Measurements from ENCODE around the gene CLIC5.

Gene CLIC5

DNA sequence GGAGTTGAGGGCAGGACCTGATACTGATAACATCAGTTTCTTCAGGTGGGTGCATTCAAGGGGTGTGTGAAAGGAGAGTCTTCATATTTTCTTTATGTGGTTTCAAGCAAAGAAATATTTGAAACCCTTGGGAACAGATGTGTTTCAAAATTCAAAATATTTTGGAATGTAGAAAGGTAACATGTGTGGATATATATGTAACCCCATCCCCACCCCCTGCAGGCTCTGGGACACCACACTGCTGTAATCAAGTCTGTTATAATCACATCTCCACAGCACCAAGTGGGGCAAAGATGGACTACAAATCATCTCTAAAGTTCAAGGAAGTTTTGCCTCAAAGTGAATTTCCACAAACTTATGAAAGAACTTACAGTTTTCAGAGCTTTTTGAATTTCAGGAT is 41.1 kb downstream of the CLIC5 start:
- H2AFZ ChIP-seq (ENCODE audit: insufficient read depth, low read length, poor library complexity) = no peak overlapping the region

GRCh38 chr6:45972795-45973503 is 42.7 kb downstream of the CLIC5 start:
- no peak overlapping the region for H3K23ac ChIP-seq (ENCODE audit: low read length)
- peaks cover 2% of the 10 kb centered on the region for H3K9me3 ChIP-seq (ENCODE audit: insufficient read depth, low read depth, low read length)
- no peaks in the 10 kb centered on the region for H3K79me2 ChIP-seq (ENCODE audit: control insufficient read depth, insufficient read depth, low read length, poor library complexity)
- H3K4me2 ChIP-seq (ENCODE audit: low read length) = no peak overlapping the region
- H4K91ac ChIP-seq (ENCODE audit: low read depth, low read length) = no peak overlapping the region
- H3K27me3 ChIP-seq (ENCODE audit: insufficient read depth, low read length) = no peaks in the 10 kb centered on the region
- no peak overlapping the region for H3K27ac ChIP-seq (ENCODE audit: low read depth, low read length)
- H2BK5ac ChIP-seq (ENCODE audit: low read depth, low read length, poor library complexity) = no peak overlapping the region
- H4K8ac ChIP-seq (ENCODE audit: low read depth, low read length) = no peak overlapping the region
- H2BK12ac ChIP-seq (ENCODE audit: low read length) = no peak overlapping the region
- no peak overlapping the region for H2BK120ac ChIP-seq (ENCODE audit: insufficient read depth, low read length, poor library complexity)
- WGBS (ENCODE audit: extremely low coverage, insufficient coverage, insufficient read length) = no CpG with 5 or more reads among the region's 4 CpGs
- no peak for DNase-seq
- peaks cover 0 to 3% of the 10 kb centered on the region in 2 experiments for H3K4me1 ChIP-seq (ENCODE audit: control insufficient read depth in 1 of 2, insufficient read depth in 2 of 2, low read length in 2 of 2)
- H3K9ac ChIP-seq (ENCODE audit: low read length) = no peak overlapping the region
- H3K4ac ChIP-seq (ENCODE audit: low read depth, low read length) = no peak overlapping the region
- H3K18ac ChIP-seq (ENCODE audit: low read length) = no peak overlapping the region
- no peak overlapping the region for H3K14ac ChIP-seq (ENCODE audit: low read length)
- H2AFZ ChIP-seq (ENCODE audit: insufficient read depth, low read length, poor library complexity) = no peak overlapping the region
- H3K4me3 ChIP-seq (ENCODE audit: low read depth, low read length) = no peak overlapping the region
- H4K12ac ChIP-seq (ENCODE audit: low read depth, low read length) = no peak overlapping the region
- peaks cover 1% of the 10 kb centered on the region for H3K79me1 ChIP-seq (ENCODE audit: low read length)
- H3K36me3 ChIP-seq (ENCODE audit: control insufficient read depth in 1 of 2, insufficient read depth in 2 of 2, low read length in 2 of 2) = no peaks in the 10 kb centered on the region
- no peak overlapping the region for H2AK5ac ChIP-seq (ENCODE audit: low read length)

More for the DNA sequence above, 41.1 kb downstream of the CLIC5 start:
- H3K4me1 ChIP-seq (ENCODE audit: control insufficient read depth in 1 of 2, insufficient read depth in 2 of 2, low read length in 2 of 2) = peaks cover 0 to 3% of the 10 kb centered on the region in 2 experiments
- no peak overlapping the region for H3K4ac ChIP-seq (ENCODE audit: low read depth, low read length)
- H4K91ac ChIP-seq (ENCODE audit: low read depth, low read length) = no peak overlapping the region
- no peak overlapping the region for H3K27ac ChIP-seq (ENCODE audit: low read depth, low read length)
- no peak overlapping the region for H4K8ac ChIP-seq (ENCODE audit: low read depth, low read length)
- H3K23ac ChIP-seq (ENCODE audit: low read length) = no peak overlapping the region
- no peaks in the 10 kb centered on the region for H3K36me3 ChIP-seq (ENCODE audit: control insufficient read depth in 1 of 2, insufficient read depth in 2 of 2, low read length in 2 of 2)
- no peak overlapping the region for H2AK5ac ChIP-seq (ENCODE audit: low read length)
- H3K9ac ChIP-seq (ENCODE audit: low read length) = no peak overlapping the region
- H2BK5ac ChIP-seq (ENCODE audit: low read depth, low read length, poor library complexity) = no peak overlapping the region
- no peaks in the 10 kb centered on the region for H3K79me2 ChIP-seq (ENCODE audit: control insufficient read depth, insufficient read depth, low read length, poor library complexity)
- H3K4me2 ChIP-seq (ENCODE audit: low read length) = no peak overlapping the region
- no peak overlapping the region for H3K14ac ChIP-seq (ENCODE audit: low read length)
- H2BK120ac ChIP-seq (ENCODE audit: insufficient read depth, low read length, poor library complexity) = no peak overlapping the region
- peak; percentile 59 to 88 for DNase-seq
- no peak overlapping the region for H4K12ac ChIP-seq (ENCODE audit: low read depth, low read length)
- H3K79me1 ChIP-seq (ENCODE audit: low read length) = peaks cover 1% of the 10 kb centered on the region
- peaks cover 2% of the 10 kb centered on the region for H3K9me3 ChIP-seq (ENCODE audit: insufficient read depth, low read depth, low read length)
- no peak overlapping the region for H3K4me3 ChIP-seq (ENCODE audit: low read depth, low read length)
- no peak overlapping the region for H2BK12ac ChIP-seq (ENCODE audit: low read length)
- H3K18ac ChIP-seq (ENCODE audit: low read length) = no peak overlapping the region
- no peaks in the 10 kb centered on the region for H3K27me3 ChIP-seq (ENCODE audit: insufficient read depth, low read length)

- no peak overlapping the region for H2BK120ac ChIP-seq (ENCODE audit: insufficient read depth, low read length, poor library complexity)
- H3K23ac ChIP-seq (ENCODE audit: low read length) = no peak overlapping the region
- no peak overlapping the region for H2AK5ac ChIP-seq (ENCODE audit: low read length)
- no peak for DNase-seq
- WGBS (ENCODE audit: extremely low coverage, insufficient coverage, insufficient read length) = no CpG with 5 or more reads among the region's 6 CpGs
- H3K14ac ChIP-seq (ENCODE audit: low read length) = no peak overlapping the region
- peaks cover 4 to 5% of the 10 kb centered on the region in 2 experiments for H3K4me1 ChIP-seq (ENCODE audit: control insufficient read depth in 1 of 2, insufficient read depth in 2 of 2, low read length in 2 of 2)
- no peaks in the 10 kb centered on the region for H3K27me3 ChIP-seq (ENCODE audit: insufficient read depth, low read length)
- H3K79me1 ChIP-seq (ENCODE audit: low read length) = peaks cover 6% of the 10 kb centered on the region
- no peak overlapping the region for H2BK5ac ChIP-seq (ENCODE audit: low read depth, low read length, poor library complexity)
- H4K12ac ChIP-seq (ENCODE audit: low read depth, low read length) = no peak overlapping the region
- H3K4ac ChIP-seq (ENCODE audit: low read depth, low read length) = no peak overlapping the region
- no peak overlapping the region for H2BK12ac ChIP-seq (ENCODE audit: low read length)
- H4K91ac ChIP-seq (ENCODE audit: low read depth, low read length) = no peak overlapping the region
- H3K79me2 ChIP-seq (ENCODE audit: control insufficient read depth, insufficient read depth, low read length, poor library complexity) = no peaks in the 10 kb centered on the region
- no peaks in the 10 kb centered on the region for H3K36me3 ChIP-seq (ENCODE audit: control insufficient read depth in 1 of 2, insufficient read depth in 2 of 2, low read length in 2 of 2)
- H3K9ac ChIP-seq (ENCODE audit: low read length) = no peak overlapping the region
- no peak overlapping the region for H2AFZ ChIP-seq (ENCODE audit: insufficient read depth, low read length, poor library complexity)
- H3K4me2 ChIP-seq (ENCODE audit: low read length) = no peak overlapping the region
- peaks cover 2% of the 10 kb centered on the region for H3K9me3 ChIP-seq (ENCODE audit: insufficient read depth, low read depth, low read length)
- H4K8ac ChIP-seq (ENCODE audit: low read depth, low read length) = no peak overlapping the region
- no peak overlapping the region for H3K18ac ChIP-seq (ENCODE audit: low read length)
- H3K27ac ChIP-seq (ENCODE audit: low read depth, low read length) = no peak overlapping the region
- H3K4me3 ChIP-seq (ENCODE audit: low read depth, low read length) = no peak overlapping the region
These were observed 44.4 kb downstream of the CLIC5 start for GRCh38 chr6:45971287-45971686.

- Histone ChIP-seq H4K8ac (ENCODE audit: low read depth, low read length) (no peak overlapping the region), H3K18ac (ENCODE audit: low read length) (no peak overlapping the region), H2AK5ac (ENCODE audit: low read length) (no peak overlapping the region), H3K36me3 (ENCODE audit: control insufficient read depth in 1 of 2, insufficient read depth in 2 of 2, low read length in 2 of 2) (no peaks in the 10 kb centered on the region), H2BK120ac (ENCODE audit: insufficient read depth, low read length, poor library complexity) (no peak overlapping the region), H3K79me2 (ENCODE audit: control insufficient read depth, insufficient read depth, low read length, poor library complexity) (no peaks in the 10 kb centered on the region), H3K9me3 (ENCODE audit: insufficient read depth, low read depth, low read length) (peaks cover 2% of the 10 kb centered on the region), H3K9ac (ENCODE audit: low read length) (no peak overlapping the region), H3K4me3 (ENCODE audit: low read depth, low read length) (no peak overlapping the region), H4K12ac (ENCODE audit: low read depth, low read length) (no peak overlapping the region), H3K4ac (ENCODE audit: low read depth, low read length) (no peak overlapping the region), H2BK5ac (ENCODE audit: low read depth, low read length, poor library complexity) (no peak overlapping the region), H3K27me3 (ENCODE audit: insufficient read depth, low read length) (no peaks in the 10 kb centered on the region), H3K23ac (ENCODE audit: low read length) (no peak overlapping the region), H4K91ac (ENCODE audit: low read depth, low read length) (no peak overlapping the region), H3K4me2 (ENCODE audit: low read length) (no peak overlapping the region), H3K4me1 (ENCODE audit: control insufficient read depth in 1 of 2, insufficient read depth in 2 of 2, low read length in 2 of 2) (peaks cover 5 to 6% of the 10 kb centered on the region in 2 experiments), H2BK12ac (ENCODE audit: low read length) (no peak overlapping the region), H3K27ac (ENCODE audit: low read depth, low read length) (no peak overlapping the region), H3K79me1 (ENCODE audit: low read length) (peaks cover 7% of the 10 kb centered on the region), H3K14ac (ENCODE audit: low read length) (no peak overlapping the region), H2AFZ (ENCODE audit: insufficient read depth, low read length, poor library complexity) (no peak overlapping the region)
- no peak for DNase-seq
- no CpG with 5 or more reads among the region's 2 CpGs for WGBS (ENCODE audit: extremely low coverage, insufficient coverage, insufficient read length)
These were observed 45.3 kb downstream of the CLIC5 start for GRCh38 chr6:45970326-45970725.
